Daoy (cell line): ENCODE results near the gene ADCY5. TPM values are rescaled to one million over a fixed set of nuclear protein-coding genes. Genes with fewer than 3 reads are reported as not detected.

ENCODE experiments used
- DNase-seq: peaks from one replicate; pipeline ENCODE4 v3.0.0-alpha.2; 2015; ENCODE audit warnings: low read depth
- total RNA-seq: library from RNA; depleted of rRNA; stranded (reverse); fragments of >200 nt; shearing (Covaris generic); gene quantifications from 2 replicates; pipeline ENCODE4 v1.2.3, GENCODE V29; 2014

ADCY5 gene
- total RNA-seq, 1 experiment from 2014 or later, result 0.06 TPM

- no peak for DNase-seq
Measured at GRCh38 chr3:123326531-123326930, 122.4 kb downstream of the ADCY5 start.

- DNase-seq, result no peak
Measured at GRCh38 chr3:123325766-123326256, 123.1 kb downstream of the ADCY5 start.

- no peak for DNase-seq
Measured at GRCh38 chr3:123324880-123325765, 123.8 kb downstream of the ADCY5 start.

- no peak for DNase-seq
Measured at GRCh38 chr3:123323781-123324180, 125.1 kb downstream of the ADCY5 start.

- no peak for DNase-seq
Measured at GRCh38 chr3:123322866-123323265, 126.0 kb downstream of the ADCY5 start.

- no peak for DNase-seq
Measured at GRCh38 chr3:123321806-123322205, 127.1 kb downstream of the ADCY5 start.

- DNase-seq, result no peak
Measured at GRCh38 chr3:123320221-123320620, 128.7 kb downstream of the ADCY5 start.

GRCh38 chr3:123319760-123320159 is 129.1 kb downstream of the ADCY5 start:
- no peak for DNase-seq

- no peak for DNase-seq
Measured at GRCh38 chr3:123318374-123318773, 130.5 kb downstream of the ADCY5 start.

GRCh38 chr3:123317716-123318115 is 131.2 kb downstream of the ADCY5 start:
- no peak for DNase-seq

GRCh38 chr3:123315271-123315595 is 133.7 kb downstream of the ADCY5 start:
- DNase-seq, result no peak

- DNase-seq, result no peak
Measured at GRCh38 chr3:123314359-123315270, 134.3 kb downstream of the ADCY5 start.

GRCh38 chr3:123313889-123314288 is 135.0 kb downstream of the ADCY5 start:
- no peak for DNase-seq

- DNase-seq, result no peak
Measured at GRCh38 chr3:123312331-123313265, 136.3 kb downstream of the ADCY5 start.

- DNase-seq, result no peak
Measured at GRCh38 chr3:123311201-123311600, 137.7 kb downstream of the ADCY5 start.

GRCh38 chr3:123310741-123311140 is 138.1 kb downstream of the ADCY5 start:
- DNase-seq, result no peak

GRCh38 chr3:123310186-123310585 is 138.7 kb downstream of the ADCY5 start:
- no peak for DNase-seq

- no peak for DNase-seq
Measured at GRCh38 chr3:123307064-123307463, 141.8 kb downstream of the ADCY5 start.

GRCh38 chr3:123305192-123305591 is 143.7 kb downstream of the ADCY5 start:
- DNase-seq, result no peak

- DNase-seq, result no peak
Measured at GRCh38 chr3:123303976-123304560, 144.8 kb downstream of the ADCY5 start.

GRCh38 chr3:123302961-123303360 is 145.9 kb downstream of the ADCY5 start:
- DNase-seq, result no peak
